ENCODE results near the gene GID4.

DNA sequence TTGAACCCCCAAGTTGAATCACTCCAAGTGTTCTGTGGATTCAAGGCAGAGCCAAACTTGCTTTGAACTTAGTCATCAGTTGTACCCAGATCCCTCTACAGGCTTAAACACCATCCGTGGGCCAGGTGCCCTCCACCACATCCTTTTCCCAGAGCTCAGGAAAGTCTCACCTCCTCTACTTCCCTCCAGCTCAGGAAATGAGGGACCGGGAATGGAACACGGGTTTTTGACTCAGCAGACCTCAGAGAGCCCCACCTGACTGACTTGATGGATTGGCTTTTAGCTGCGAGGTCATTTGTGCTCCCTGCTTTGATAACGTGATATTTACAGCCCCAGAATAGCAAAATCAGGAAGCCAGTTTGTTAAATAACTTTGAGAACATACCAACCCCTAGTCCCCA is 20.1 kb downstream of the GID4 start:
- TF ChIP-seq EP300 (IDR thresholded peaks at IDR 0.05) (no peak), POLR2A (IDR thresholded peaks at IDR 0.05) (no peak)
- TF ChIP-seq, protein P1, sequence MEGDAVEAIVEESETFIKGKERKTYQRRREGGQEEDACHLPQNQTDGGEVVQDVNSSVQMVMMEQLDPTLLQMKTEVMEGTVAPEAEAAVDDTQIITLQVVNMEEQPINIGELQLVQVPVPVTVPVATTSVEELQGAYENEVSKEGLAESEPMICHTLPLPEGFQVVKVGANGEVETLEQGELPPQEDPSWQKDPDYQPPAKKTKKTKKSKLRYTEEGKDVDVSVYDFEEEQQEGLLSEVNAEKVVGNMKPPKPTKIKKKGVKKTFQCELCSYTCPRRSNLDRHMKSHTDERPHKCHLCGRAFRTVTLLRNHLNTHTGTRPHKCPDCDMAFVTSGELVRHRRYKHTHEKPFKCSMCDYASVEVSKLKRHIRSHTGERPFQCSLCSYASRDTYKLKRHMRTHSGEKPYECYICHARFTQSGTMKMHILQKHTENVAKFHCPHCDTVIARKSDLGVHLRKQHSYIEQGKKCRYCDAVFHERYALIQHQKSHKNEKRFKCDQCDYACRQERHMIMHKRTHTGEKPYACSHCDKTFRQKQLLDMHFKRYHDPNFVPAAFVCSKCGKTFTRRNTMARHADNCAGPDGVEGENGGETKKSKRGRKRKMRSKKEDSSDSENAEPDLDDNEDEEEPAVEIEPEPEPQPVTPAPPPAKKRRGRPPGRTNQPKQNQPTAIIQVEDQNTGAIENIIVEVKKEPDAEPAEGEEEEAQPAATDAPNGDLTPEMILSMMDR (IDR thresholded peaks at IDR 0.05) = no peak
